ENCODE data around the gene MMP11.
"Not testable (repeated sequence)": the region's sequence is repeated elsewhere in the genome, so short reads cannot be mapped to it uniquely, and the experiment has no call there.

The MMP11 gene

DNA sequence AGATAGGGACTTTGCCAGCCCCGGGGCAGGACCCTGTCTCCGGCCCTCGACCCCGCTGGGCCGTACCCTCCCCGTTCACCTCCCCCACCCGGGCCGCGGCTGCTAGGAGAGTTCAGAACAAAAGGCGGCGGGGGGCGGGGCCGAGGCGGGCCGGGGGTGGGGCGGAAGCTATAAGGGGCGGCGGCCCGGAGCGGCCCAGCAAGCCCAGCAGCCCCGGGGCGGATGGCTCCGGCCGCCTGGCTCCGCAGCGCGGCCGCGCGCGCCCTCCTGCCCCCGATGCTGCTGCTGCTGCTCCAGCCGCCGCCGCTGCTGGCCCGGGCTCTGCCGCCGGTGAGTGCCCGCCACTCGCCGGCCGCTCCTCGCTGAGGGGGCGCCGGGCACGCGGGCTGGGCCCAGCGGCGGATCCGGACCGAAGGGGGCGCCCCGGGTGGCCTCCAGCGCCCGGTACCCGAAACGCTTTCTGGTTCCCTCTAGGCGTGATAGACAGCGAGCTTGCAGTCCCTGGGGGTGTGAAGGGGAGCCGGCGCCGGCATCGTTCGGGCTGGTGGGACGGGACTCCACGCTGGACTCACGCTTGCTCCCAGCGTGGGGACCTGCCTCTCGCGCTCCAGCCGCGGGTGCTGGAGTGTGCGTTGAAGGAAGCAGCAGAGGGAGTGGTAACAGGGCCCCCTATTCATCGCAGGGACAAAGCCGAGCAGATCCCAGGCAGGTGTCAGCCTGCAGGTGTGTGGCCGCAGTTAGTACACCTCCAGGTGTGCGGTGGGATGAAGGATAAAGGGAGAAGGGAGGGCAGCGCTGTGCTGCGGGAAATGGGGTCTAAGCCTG, at the start of gene MMP11:
TSS of gene MMP11 (plus strand) at position 201 of the 825 bp plus-strand sequence. CDS start at position 223, 22 bp downstream.
- DNase-seq (ENCODE audit: low read depth, low spot score), result no peak

GRCh38 chr22:23728108-23728507, 44.5 kb upstream of the MMP11 start:
- DNase-seq (ENCODE audit: low read depth, low spot score), result not testable (repeated sequence)

GRCh38 chr22:23737696-23738095, 35.0 kb upstream of the MMP11 start:
- DNase-seq (ENCODE audit: low read depth, low spot score), result no peak

DNA sequence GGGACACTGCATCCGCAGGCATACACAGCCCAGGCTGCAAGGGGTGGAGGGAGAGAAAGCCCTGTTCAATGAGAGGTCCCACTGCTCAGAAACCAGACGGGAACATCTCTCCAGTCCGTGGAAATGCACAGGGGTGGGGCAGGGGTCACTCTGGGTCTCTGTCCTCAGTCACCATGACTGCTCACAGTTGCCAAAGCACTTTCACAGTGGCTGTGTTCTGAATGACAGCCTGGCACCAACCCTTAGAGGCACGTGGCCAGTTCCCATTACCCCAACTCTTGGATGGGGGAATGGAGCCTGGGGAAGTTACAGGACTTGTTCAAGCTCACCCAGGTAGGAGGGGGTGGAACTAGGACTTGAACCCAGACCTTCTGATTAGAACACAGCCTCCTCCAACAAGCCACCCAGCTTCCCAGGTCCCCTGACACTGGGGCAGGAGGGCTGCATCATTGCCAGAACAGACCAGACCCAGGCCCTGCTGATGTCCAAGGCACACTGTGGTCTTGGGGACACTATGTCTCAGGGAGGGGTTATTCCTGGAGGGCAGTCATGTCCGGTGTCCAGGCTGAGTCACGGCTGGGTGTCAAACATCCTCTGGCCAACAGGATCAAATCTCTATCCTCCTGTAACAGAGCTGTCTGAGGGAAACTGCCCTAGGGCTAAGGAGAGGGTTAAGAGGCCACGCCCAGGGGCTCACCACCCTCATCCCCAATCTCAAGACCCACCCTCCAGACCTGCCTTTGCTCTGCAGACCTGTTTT, 30.0 kb upstream of the MMP11 start:
- DNase-seq (ENCODE audit: low read depth, low spot score), result no peak

DNA sequence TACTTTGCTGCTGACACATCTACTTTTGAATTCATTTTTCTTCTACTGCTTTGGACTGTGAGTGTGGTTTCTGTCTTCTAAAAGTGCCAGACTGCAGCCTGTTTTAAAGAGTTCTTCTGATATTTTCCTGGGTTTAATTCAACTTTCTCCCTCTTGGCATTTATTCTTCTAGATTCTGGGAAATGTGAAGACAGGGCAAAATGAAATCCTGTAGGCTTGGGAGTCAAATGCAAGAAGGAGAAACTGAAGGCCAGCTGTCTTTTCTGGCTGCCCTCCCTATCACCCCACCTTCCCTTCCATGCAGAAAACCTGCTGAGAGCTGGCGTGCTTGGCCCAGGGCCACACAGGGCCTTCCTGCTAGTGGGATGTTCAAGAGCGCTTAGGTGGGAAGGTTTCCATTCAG, 29.3 kb upstream of the MMP11 start:
- DNase-seq (ENCODE audit: low read depth, low spot score), result no peak

DNA sequence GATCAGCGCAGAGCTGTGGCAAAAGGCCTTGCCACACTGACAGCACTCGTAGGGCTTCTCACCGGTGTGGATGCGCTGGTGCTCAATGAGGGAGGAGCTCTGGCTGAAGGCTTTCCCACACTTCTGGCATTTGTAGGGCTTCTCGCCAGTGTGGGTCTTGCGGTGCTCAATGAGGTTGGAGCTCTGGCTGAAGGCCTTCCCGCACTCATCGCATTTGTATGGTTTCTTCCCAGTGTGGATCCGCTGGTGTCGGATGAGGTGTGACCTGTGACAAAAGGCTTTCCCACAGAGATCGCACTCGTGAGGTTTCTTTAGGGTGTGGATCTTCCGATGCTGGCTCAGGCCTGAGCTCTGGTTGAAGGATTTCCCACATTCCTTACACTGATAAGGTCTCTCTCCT, 28.6 kb upstream of the MMP11 start:
- DNase-seq (ENCODE audit: low read depth, low spot score), result no peak

DNA sequence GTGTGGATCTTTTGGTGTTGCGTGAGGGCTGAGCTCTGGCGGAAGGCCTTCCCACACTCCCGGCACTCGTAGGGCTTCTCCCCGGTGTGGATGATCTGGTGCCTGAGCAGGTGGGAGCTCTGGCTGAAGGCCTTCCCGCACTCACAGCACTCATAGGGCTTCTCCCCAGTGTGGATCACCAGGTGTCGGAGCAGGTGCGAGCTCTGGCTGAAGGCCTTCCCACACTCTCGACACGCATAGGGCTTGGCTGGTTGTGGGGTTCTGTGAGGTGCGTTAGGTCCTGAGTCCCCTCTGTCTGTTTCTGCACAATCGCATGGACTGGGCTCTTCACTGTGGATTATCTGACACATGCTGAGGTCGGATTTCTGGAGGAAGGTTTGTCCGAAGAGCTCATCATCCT, 28.2 kb upstream of the MMP11 start:
- no peak for DNase-seq (ENCODE audit: low read depth, low spot score)

DNA sequence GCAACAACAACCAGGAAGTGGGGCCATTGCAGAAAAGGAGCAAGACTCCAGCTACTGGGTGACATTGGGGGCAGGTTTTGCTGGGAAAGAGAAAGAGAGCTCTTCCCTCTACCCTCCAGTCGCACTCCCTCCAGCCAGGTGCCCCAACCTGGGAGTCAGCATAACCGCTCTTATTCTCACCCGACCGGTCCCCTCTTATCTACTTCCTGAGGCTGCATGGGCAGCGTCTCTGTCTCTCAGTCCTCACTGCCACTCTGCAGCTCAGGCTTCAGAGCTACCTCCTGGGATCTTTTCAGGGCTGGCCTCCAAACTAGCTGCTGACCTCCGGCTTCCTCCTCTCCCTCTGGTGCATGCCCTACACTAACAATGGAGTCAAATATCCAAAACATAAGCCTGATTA, 26.9 kb upstream of the MMP11 start:
- DNase-seq (ENCODE audit: low read depth, low spot score), result no peak

- no peak for DNase-seq (ENCODE audit: low read depth, low spot score)
Observed at GRCh38 chr22:23749841-23750301, 22.8 kb upstream of the MMP11 start.

- DNase-seq (ENCODE audit: low read depth, low spot score), result no peak
Observed at GRCh38 chr22:23750367-23750713, 22.3 kb upstream of the MMP11 start.

DNA sequence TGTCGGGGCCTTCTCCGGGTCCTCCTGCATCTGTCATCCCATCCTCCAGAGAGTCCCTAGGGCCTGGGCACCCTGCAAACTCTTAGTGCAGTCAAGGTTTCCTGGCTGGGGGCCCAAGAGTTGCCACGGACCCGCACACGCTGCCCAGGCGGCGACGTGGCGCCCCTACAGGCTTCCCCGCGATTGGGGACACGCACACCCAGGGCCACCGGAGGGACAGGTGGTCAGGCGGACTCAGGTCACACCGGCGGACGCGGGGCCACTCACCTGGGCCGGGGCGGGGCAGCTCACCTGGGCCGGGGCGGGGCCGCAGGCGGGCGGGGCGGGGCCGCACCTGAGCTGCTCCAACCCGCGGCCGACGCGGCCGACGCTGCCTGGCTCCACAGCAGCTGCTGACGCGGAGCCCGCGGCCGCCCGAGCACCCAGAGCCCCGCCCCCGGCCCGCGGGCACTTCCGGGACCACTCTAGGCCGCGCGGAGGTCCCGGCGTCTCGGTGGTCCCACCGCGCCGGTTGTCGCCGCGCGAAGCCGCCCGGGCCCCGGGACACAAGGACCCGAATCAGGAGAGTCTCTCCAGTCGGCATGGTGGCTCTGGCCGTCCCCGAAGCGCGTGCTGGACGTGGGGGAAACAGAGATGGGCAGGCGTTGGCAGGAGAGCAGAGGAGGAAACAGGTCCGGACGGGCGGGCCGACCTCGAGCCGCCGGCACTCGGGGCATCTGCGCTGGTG, 21.8 kb upstream of the MMP11 start, which contains the start of gene ZNF70:
TSS of gene ZNF70 (minus strand) at position 399 of the 727 bp plus-strand sequence. CDS start 5,972 bp downstream, outside the sequence.
- no peak for DNase-seq (ENCODE audit: low read depth, low spot score)

- no peak for DNase-seq (ENCODE audit: low read depth, low spot score)
Observed at GRCh38 chr22:23751441-23751996, 21.1 kb upstream of the MMP11 start.

GRCh38 chr22:23752090-23752691, 20.5 kb upstream of the MMP11 start:
- no peak for DNase-seq (ENCODE audit: low read depth, low spot score)

GRCh38 chr22:23752750-23753149, 19.9 kb upstream of the MMP11 start:
- no peak for DNase-seq (ENCODE audit: low read depth, low spot score)

DNA sequence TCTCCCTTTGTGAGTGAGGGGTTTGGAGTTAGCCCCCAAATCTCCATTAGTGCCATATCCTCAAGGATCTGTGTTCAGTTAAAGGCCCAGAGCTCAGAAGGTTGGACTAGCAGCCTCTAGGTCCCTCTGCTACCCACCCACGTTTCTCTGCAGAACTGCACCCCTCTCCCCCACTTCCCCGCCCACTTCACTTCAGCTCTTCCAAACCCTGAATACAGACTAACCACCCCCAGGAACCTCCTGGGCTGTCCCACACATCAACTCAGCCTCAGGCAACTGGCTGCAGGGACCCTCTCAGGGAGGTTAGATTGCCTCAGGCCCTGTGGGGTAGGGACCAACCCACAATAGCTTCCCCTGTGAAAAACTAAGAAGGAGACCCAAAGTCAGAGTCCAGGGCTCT, 19.3 kb upstream of the MMP11 start:
- DNase-seq (ENCODE audit: low read depth, low spot score), result no peak

DNA sequence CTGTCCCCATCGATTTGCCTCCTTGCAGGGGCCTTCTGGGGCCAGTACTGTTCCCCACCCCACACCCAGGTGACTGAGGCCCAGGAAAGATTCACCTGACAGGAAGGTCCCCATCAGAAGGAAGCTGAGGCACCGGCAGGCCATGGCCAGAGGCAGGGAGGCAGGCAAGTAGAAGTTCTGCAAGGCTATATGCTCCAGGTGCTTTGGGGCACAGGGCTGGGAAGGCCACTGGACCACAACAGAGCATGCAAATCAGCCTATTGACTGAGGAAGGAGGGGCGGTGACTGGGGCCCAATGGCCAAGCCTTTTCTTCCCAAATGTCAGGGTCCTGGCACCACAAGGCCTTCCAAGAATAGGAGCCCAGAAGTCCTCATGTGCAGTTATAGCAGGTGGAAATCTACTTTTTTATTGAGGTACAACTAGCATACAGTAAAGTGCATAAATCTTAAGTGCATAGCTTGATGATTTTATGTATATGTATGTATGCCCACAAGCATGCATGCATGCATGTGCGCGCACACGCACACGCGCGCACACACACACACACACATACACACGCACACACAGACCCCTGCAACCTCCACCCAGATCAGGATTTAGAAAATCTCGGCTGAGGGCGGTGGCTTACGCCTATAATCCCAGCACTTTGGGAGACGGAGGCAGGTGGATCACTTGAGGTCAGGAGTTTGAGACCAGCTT, 18.3 kb upstream of the MMP11 start, which contains the start of gene VPREB3:
TSS of gene VPREB3 (minus strand) at position 206 of the 700 bp plus-strand sequence. CDS start at position 144, 62 bp downstream.
- DNase-seq (ENCODE audit: low read depth, low spot score), result no peak

GRCh38 chr22:23754980-23755636, 17.5 kb upstream of the MMP11 start:
- no peak for DNase-seq (ENCODE audit: low read depth, low spot score)

- no peak for DNase-seq (ENCODE audit: low read depth, low spot score)
Observed at GRCh38 chr22:23755711-23756110, 16.9 kb upstream of the MMP11 start.

DNA sequence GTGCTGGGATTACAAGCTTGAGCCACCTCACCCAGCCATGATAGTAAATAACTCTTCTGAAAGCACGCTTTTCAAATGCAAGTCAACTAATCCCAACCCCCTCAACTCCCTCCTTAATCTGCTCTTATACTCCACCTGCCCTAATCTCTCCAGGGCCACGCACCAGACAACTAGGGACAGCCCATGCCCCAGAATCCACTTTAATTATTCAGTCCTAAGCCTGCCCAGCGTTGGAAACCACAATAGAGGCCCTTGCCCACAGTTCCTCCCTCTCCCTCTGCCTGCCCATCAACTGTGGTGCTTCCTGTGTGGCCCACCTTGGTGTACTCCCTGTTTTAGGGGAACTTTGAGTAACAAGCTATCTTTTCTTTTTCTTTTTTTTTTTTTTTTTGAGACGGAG, 15.8 kb upstream of the MMP11 start:
- DNase-seq (ENCODE audit: low read depth, low spot score), result no peak

DNA sequence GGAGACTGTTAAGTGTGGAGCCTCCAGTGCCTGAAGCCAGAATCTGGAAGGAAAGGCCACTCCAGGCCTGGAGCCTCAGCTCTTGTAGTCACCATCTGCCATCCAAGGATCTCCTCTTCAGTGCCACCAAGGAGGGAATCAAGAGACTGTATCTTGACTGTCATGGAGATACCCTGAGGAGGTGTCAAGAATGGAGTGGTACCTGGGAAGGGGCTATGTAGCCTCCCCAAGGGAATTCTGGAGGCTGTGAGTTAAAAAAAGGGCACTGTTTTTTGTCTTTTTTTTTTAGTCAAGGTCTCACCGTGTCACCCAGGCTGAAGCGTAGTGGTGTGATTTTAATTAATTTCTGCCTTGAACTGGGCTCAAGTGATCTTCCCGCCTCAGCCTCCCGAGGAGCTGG, 13.1 kb upstream of the MMP11 start:
- DNase-seq (ENCODE audit: low read depth, low spot score), result no peak
